Measurements from ENCODE around the gene DPYSL5. TPM values are rescaled to one million over a fixed set of nuclear protein-coding genes. Genes with fewer than 3 reads are reported as not detected.
"Not testable (repeated sequence)": the region's sequence is repeated elsewhere in the genome, so short reads cannot be mapped to it uniquely, and the experiment has no call there.

The DPYSL5 gene
- total and polyA plus RNA-seq, 12 donors: 0.34 to 1.6 (median 0.82) TPM; not detected in 4

DNA sequence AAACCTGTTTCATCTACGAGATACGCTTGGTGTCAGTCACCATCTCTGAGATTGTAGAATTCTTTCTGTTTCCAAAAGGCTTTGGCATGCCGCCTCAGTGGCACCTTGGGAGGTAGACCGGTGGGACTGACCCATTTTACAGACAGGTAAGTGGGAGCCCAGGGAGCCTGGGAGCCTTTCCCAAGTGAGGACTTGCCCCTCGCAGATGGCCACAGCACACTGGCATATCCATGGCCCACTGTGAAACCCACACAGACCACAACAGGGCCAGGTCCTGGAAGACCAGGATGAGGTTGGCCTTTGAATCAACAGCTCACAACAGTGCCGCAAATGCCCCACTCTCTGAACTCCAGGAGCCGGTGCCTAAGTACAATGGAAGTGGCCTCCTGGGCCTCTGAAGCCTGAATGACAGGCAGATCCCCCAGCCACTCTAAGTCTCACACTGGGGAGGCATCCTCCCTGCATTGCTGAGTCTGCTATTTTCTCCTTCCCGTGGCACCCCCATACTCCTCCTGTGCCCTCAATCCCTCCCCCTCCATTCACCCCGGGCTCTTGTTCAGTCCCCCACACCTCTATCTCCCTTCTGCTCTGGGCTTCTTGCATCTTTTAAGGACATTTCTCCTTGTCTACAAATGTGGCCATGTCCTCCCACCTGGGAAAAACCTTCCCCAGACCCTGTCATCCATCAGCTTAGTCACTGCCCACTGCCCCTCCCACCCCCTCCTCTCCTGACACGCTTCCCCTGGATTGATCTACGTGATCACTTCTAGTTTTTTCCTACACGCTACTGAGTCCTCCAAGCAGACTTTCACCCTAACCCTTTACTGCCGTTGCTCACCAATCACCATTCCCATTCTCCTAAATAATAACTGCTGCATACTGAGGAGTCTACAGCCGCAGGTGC lies 35.9 kb upstream of the DPYSL5 start:
- no peaks in the 10 kb centered on the region for H3K27me3 ChIP-seq
- no peak overlapping the region for H3K4me3 ChIP-seq
- DNase-seq: no peak
- TF ChIP-seq POLR2A (IDR thresholded peaks at IDR 0.05) (no peak), CTCF (IDR thresholded peaks at IDR 0.05) (no peak)
- intact Hi-C loops (cut with DNase I): no loop called here
- no peaks in the 10 kb centered on the region for H3K9me3 ChIP-seq (replicated peaks in 1 of 3)
- H3K4me1 ChIP-seq (replicated peaks in 1 of 2): no peaks in the 10 kb centered on the region
- H3K27ac ChIP-seq: no peak overlapping the region
- no peaks in the 10 kb centered on the region for H3K36me3 ChIP-seq (replicated peaks in 1 of 2)
- 67 to 76% (median 75%) methylated on average over 12 to 14 of the region's 14 CpGs for WGBS, 4 donors

DNA sequence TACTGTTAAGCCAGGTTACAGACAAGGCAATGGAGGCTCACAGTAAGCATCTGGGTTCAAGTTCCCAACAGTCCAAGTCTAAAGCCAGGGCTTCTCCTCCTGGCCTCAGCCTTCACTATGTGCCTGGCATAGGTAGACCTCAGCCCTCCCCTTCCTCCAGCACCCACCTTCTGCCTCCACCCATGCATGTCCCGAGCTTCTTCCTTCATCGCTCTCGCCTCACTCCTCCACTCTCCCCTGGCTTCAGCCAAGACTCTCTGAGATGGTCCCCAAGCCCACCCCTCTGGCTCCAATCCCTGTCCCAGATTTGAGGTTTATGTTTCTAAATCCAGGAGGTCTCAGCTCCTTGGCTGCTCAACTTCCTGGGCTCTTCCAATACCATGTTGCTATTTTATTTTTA lies 35.2 kb upstream of the DPYSL5 start:
- DNase-seq: no peak
- TF ChIP-seq POLR2A (IDR thresholded peaks at IDR 0.05) (no peak), CTCF (IDR thresholded peaks at IDR 0.05) (no peak)
- H3K27ac ChIP-seq: no peak overlapping the region
- H3K36me3 ChIP-seq (replicated peaks in 1 of 2): no peaks in the 10 kb centered on the region
- H3K27me3 ChIP-seq: no peaks in the 10 kb centered on the region
- intact Hi-C loops (cut with DNase I): no loop called here
- no peaks in the 10 kb centered on the region for H3K4me1 ChIP-seq (replicated peaks in 1 of 2)
- no peak overlapping the region for H3K4me3 ChIP-seq
- 93 to 97% (median 95%) methylated on average over 3 of the region's 3 CpGs for WGBS, 4 donors
- no peaks in the 10 kb centered on the region for H3K9me3 ChIP-seq (replicated peaks in 1 of 3)

GRCh38 chr2:26814072-26814765 lies 33.7 kb upstream of the DPYSL5 start:
- H3K4me3 ChIP-seq; H3K27me3 ChIP-seq; H3K4me1 ChIP-seq (replicated peaks in 1 of 2); DNase-seq; H3K36me3 ChIP-seq (replicated peaks in 1 of 2); H3K9me3 ChIP-seq (replicated peaks in 1 of 3); intact Hi-C loops (cut with DNase I); H3K27ac ChIP-seq: not testable (repeated sequence)
- 90 to 94% (median 91%) methylated on average over 21 to 52 of the region's 52 CpGs for WGBS, 4 donors

- intact Hi-C loops (cut with DNase I): no loop called here
- Histone ChIP-seq H3K27me3 (peaks cover 3% of the 10 kb centered on the region), H3K4me3 (no peak overlapping the region), H3K4me1 (replicated peaks in 1 of 2) (no peaks in the 10 kb centered on the region), H3K27ac (no peak overlapping the region), H3K36me3 (replicated peaks in 1 of 2) (no peaks in the 10 kb centered on the region), H3K9me3 (replicated peaks in 1 of 3) (no peaks in the 10 kb centered on the region)
- TF ChIP-seq CTCF (IDR thresholded peaks at IDR 0.05) (no peak), POLR2A (IDR thresholded peaks at IDR 0.05) (no peak)
- no peak for DNase-seq
- 31 to 51% (median 46%) methylated on average over 2 to 3 of the region's 3 CpGs for WGBS, 4 donors
Observed at GRCh38 chr2:26816893-26817292, 31.0 kb upstream of the DPYSL5 start.

Measured in adrenal gland (tissue), 12 donors.